RWPE1 (cell line): ENCODE results near the gene RWDD2A.

ENCODE experiments used
- CTCF ChIA-PET: fragments of 350-600 bp; sonication (Branson Sonifier 250); formaldehyde crosslinking; extraction: SDS; loops from one replicate; lab custom pipeline; 2021; lab: Yijun Ruan, JAX
- POLR2A ChIA-PET: fragments of 400-600 bp; formaldehyde crosslinking; extraction: SDS; loops from one replicate; lab custom pipeline; 2020; ENCODE audit warnings: antibody characterized with exemption; ENCODE audit not compliant: low non-redundant PET; lab: Yijun Ruan, JAX
- DNase-seq: peaks from one replicate; pipeline ENCODE4 v3.0.0; 2012; ENCODE audit warnings: low spot score
- H3K27ac ChIP-seq: fragments of 450-650 bp; 2 replicates; pipeline ENCODE4 v1.5.1; 2017
- TF ChIP-seq, protein P1 (sequence below): fragments of 450-650 bp; conservative IDR thresholded peaks from 2 replicates; pipeline ENCODE4 v1.5.1; 2017; ENCODE audit warnings: low read depth, mild to moderate bottlenecking

RWDD2A gene

DNA sequence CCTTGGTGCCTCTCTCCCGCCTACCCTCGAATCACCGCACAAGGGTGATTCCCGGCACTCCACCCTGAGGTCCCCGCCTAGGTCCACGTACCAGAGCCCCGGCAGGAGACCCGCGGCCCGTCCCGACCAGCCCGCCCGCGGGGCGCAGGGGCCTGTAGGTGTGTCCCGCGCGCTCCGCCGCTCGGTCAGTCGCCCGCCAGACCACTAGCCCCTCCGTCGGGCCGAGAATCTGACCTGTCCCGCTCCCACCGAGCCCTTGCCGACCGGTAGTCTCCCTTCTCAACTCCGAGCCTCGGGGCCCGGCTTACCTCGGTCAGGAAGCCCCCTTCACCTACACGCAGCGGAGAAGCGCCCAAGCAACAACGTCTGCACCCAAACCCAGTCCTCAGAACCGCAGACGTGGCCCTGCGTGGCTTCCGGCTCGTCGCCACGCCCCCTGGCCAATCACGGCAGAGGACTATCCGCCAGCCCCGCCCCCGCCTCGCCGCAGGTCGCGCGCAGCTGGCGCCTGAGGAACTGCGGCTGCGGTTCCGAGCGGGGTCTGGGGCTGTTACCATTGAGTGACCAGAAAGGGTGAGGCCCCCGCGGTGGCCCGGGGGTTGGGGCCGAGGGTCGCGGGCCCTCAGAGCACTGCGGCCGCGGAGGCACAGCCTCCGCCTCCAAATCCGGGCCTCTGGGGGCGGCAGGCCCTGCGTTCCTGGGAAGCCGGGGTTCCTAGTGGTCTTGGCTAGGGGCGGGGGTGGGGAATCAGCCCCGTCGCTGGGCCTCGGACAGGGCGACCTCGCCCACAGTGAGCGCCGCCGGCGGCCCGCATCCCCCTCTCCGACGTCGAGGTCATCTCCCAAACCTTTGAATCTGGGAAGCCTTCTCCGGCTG lies at the start of gene RWDD2A, which contains the start of gene PGM3:
TSS of gene RWDD2A (plus strand) at position 487 of the 876 bp plus-strand sequence. CDS start 1,095 bp downstream, outside the sequence.
TSS of gene PGM3 (minus strand) at position 395 of the 876 bp plus-strand sequence. CDS start 2,253 bp downstream, outside the sequence.
- DNase-seq = peak; percentile 93
- TF ChIP-seq, protein P1, sequence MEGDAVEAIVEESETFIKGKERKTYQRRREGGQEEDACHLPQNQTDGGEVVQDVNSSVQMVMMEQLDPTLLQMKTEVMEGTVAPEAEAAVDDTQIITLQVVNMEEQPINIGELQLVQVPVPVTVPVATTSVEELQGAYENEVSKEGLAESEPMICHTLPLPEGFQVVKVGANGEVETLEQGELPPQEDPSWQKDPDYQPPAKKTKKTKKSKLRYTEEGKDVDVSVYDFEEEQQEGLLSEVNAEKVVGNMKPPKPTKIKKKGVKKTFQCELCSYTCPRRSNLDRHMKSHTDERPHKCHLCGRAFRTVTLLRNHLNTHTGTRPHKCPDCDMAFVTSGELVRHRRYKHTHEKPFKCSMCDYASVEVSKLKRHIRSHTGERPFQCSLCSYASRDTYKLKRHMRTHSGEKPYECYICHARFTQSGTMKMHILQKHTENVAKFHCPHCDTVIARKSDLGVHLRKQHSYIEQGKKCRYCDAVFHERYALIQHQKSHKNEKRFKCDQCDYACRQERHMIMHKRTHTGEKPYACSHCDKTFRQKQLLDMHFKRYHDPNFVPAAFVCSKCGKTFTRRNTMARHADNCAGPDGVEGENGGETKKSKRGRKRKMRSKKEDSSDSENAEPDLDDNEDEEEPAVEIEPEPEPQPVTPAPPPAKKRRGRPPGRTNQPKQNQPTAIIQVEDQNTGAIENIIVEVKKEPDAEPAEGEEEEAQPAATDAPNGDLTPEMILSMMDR = no peak
- POLR2A ChIA-PET = no interaction called here
- CTCF ChIA-PET = interaction anchor here (0.6 to 1.2 kb wide), 2 partner anchors 85 to 125 kb away, joined by 3 to 4 read pairs; partner anchors contain the start of gene DOP1A
- H3K27ac ChIP-seq = peak within 1 kb of the TSS; percentile 66

DNA sequence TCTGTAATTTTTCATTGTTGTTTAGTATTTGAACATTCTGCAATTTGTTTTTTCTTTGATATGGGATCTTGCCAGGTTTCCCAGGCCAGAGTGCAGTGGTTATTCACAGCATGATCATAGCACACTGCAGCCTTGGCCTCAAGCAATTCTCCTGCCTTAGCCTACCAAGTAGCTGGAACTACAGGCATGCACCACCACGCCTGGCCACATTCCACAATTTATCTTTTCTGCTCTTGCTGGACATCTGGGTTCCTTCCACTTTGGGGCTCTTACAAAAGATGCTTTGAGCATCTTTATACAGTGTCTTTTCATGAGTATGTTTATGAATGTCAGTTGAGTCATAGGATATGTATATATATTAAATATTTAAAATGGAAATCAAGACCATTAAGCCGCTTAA lies 42.0 kb upstream of the RWDD2A start:
- H3K27ac ChIP-seq = no peak overlapping the region
- DNase-seq = no peak
- TF ChIP-seq, protein P1 = no peak
- ChIA-PET POLR2A (no interaction called here), CTCF (no interaction called here)

DNA sequence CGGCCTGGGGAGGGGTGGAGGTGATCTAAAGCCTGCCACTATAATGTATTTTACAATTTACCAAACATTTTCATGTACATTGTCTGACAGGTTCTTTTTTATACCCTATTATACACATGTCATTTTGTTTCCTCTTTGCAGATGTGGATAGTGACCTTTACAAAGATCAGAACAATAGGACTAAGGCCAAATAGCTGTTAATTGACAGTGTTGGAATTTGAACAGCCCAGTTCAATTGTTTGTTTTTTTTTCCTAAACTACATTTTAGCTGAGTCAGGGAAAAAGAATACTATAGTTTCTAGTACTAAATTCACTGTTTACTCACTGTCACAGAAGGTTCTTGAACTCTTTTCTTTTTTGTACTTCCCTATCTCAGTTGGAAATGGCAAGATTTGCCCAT lies 40.2 kb upstream of the RWDD2A start:
- POLR2A ChIA-PET = no interaction called here
- H3K27ac ChIP-seq = no peak overlapping the region
- CTCF ChIA-PET = no interaction called here
- TF ChIP-seq, protein P1 = no peak
- DNase-seq = no peak

DNA sequence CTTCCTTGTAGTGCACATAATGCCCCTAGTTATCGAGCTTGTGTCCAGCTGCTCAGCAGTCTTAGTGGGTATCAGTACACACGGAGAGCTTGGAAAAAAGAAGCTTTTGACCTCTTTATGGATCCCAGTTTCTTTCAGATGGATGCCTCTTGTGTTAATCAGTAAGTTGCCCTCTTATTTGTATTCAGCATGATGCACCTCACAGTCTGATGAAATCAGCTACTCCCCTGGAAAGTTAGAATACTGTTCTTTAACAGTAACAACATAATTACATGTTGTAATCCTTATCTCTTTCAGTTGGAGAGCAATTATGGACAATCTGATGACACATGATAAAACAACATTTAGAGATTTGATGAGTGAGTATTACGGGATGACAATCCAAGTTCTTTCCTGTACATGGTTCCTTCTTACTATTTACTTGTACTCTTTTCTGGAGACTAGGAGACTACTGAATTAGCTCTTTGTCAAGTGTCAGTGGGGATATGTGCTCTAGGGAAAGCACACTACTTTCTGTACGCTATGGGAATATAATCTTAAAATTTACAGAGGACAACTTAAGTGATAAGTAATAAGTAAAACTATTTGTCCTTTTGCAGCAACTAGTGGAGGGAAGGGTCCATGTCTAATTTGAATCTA lies 39.2 kb upstream of the RWDD2A start:
- CTCF ChIA-PET = no interaction called here
- TF ChIP-seq, protein P1 = no peak
- POLR2A ChIA-PET = no interaction called here
- no peak overlapping the region for H3K27ac ChIP-seq
- DNase-seq = no peak

DNA sequence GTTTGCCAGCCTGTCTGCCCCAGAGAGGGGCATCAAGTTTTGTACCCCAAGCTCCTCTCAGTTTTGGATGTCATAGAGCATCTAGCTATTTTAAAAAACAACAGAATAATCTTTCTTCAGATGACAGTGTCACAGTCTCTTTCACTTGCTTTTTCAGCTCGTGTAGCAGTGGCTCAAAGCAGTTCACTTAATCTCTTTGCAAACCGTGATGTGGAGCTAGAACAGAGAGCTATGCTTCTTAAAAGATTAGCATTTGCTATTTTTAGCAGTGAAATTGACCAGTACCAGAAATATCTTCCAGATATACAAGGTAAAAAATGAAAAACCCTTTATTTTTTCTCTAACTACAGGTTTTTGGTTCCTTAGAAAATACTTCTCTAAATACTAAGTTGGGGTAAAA lies 37.4 kb upstream of the RWDD2A start:
- ChIA-PET POLR2A (no interaction called here), CTCF (interaction anchor here (0.6 to 1.2 kb wide), 2 partner anchors 67 to 89 kb away, joined by 4 to 5 read pairs; no protein-coding TSS in a partner anchor)
- no peak overlapping the region for H3K27ac ChIP-seq
- DNase-seq = no peak
- TF ChIP-seq, protein P1 = no peak

DNA sequence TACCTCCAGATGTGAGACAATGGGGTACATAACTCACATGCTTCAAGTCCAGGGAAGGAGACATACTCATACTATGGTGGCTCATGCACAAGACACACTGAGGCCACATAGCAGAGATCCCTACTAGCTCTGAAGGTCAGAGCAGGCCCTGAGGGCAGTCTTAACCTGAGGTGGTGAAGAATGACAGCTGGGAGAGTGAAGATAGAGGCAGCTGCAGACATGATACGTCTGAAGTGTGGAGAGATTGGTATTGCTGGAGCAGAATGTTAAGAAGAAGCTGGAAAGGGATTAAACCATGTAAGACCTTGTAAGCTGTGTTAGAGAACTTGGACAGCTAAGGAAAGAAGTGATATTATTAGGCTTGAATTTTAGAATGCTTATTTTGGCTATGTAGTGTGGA lies 33.0 kb upstream of the RWDD2A start:
- ChIA-PET POLR2A (no interaction called here), CTCF (no interaction called here)
- H3K27ac ChIP-seq = no peak overlapping the region
- no peak for DNase-seq
- TF ChIP-seq, protein P1 = no peak
